ENCODE measurements around the gene KIAA0232.

The KIAA0232 gene

GRCh38 chr4:6760865-6761264 is 21.7 kb upstream of the KIAA0232 start:
- no peak overlapping the region for H3K27ac ChIP-seq (ENCODE audit: low read depth, low read length)
- peaks cover 5% of the 10 kb centered on the region for H3K27me3 ChIP-seq (ENCODE audit: control insufficient read depth, low read length)
- H3K79me2 ChIP-seq (ENCODE audit: control insufficient read depth, low read length): no peaks in the 10 kb centered on the region
- H3F3A ChIP-seq (ENCODE audit: control insufficient read depth, insufficient read depth): no peaks in the 10 kb centered on the region
- H3K4me3 ChIP-seq (ENCODE audit: low read length): no peak overlapping the region
- no peaks in the 10 kb centered on the region for H3K4me1 ChIP-seq (ENCODE audit: control insufficient read depth, low read length)
- no peaks in the 10 kb centered on the region for H3K36me3 ChIP-seq (ENCODE audit: control insufficient read depth, low read length)
- H3K4me2 ChIP-seq (ENCODE audit: low read length): no peak overlapping the region
- no peaks in the 10 kb centered on the region for H3K9me2 ChIP-seq (replicated peaks; ENCODE audit: control insufficient read depth, low read length)
- no peaks in the 10 kb centered on the region for H3K9me3 ChIP-seq (ENCODE audit: control insufficient read depth, insufficient read depth, low read length)
- TF ChIP-seq, protein P1, sequence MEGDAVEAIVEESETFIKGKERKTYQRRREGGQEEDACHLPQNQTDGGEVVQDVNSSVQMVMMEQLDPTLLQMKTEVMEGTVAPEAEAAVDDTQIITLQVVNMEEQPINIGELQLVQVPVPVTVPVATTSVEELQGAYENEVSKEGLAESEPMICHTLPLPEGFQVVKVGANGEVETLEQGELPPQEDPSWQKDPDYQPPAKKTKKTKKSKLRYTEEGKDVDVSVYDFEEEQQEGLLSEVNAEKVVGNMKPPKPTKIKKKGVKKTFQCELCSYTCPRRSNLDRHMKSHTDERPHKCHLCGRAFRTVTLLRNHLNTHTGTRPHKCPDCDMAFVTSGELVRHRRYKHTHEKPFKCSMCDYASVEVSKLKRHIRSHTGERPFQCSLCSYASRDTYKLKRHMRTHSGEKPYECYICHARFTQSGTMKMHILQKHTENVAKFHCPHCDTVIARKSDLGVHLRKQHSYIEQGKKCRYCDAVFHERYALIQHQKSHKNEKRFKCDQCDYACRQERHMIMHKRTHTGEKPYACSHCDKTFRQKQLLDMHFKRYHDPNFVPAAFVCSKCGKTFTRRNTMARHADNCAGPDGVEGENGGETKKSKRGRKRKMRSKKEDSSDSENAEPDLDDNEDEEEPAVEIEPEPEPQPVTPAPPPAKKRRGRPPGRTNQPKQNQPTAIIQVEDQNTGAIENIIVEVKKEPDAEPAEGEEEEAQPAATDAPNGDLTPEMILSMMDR (IDR thresholded peaks at IDR 0.05; ENCODE audit: low read depth, low read length, poor library complexity, severe bottlenecking): no peak
- no peak for TF ChIP-seq EZH2phosphoT487 (IDR thresholded peaks at IDR 0.05; ENCODE audit: borderline replicate concordance, low read length)
- H4K20me1 ChIP-seq (ENCODE audit: control insufficient read depth, insufficient read depth, low read depth, low read length): no peaks in the 10 kb centered on the region

DNA sequence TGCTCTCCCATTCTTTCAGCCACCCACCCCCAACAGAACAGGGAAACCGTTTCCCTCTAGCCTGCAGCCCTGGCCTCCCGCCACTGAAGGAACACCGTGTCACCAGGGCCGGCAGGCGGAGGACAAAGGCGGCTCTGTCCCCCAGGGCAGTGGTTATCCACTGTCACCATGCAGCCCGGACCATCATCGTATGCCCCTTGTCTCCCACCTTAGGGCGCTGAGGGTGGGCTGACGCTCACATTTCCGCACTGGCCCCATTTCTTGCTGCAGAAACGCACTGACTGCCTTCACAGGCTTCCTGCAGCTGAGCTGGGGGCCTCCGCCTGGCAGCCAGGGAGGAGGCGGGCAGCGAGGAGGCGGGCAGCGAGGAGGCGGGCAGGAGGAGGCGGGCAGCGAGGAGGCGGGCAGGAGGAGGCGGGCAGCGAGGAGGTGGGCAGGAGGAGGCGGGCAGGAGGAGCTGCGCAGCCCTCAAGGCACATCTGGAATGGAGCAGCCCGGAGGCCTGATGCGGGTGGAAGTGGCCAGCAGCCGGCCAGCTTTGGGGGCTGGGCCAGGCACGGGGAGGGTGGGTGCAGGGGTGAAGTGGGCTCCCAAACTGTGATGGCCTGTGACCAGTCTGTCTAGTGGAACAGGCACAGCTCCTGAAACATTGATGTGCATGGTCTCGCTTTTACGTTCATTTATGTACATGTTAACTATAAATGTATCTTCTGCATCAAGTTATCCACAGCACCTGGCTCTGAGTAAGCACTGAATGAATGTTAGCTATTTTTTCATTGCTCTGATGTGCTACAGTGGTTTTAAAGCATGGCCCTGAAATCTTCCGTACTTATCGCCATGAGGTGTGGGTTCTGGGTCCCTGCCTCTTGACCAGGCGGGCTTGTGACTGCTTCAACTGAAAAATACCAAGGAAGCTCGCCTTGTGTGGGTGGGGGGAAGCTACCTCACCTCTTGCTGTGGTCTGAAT is 20.6 kb upstream of the KIAA0232 start:
- peaks cover 12% of the 10 kb centered on the region for H3K27me3 ChIP-seq (ENCODE audit: control insufficient read depth, low read length)
- no peak for TF ChIP-seq EZH2phosphoT487 (IDR thresholded peaks at IDR 0.05; ENCODE audit: borderline replicate concordance, low read length)
- TF ChIP-seq, protein P1 (IDR thresholded peaks at IDR 0.05; ENCODE audit: low read depth, low read length, poor library complexity, severe bottlenecking): no peak
- H4K20me1 ChIP-seq (ENCODE audit: control insufficient read depth, insufficient read depth, low read depth, low read length): no peaks in the 10 kb centered on the region
- H3F3A ChIP-seq (ENCODE audit: control insufficient read depth, insufficient read depth): no peaks in the 10 kb centered on the region
- no peaks in the 10 kb centered on the region for H3K4me1 ChIP-seq (ENCODE audit: control insufficient read depth, low read length)
- no peak overlapping the region for H3K27ac ChIP-seq (ENCODE audit: low read depth, low read length)
- H3K36me3 ChIP-seq (ENCODE audit: control insufficient read depth, low read length): no peaks in the 10 kb centered on the region
- H3K9me2 ChIP-seq (replicated peaks; ENCODE audit: control insufficient read depth, low read length): no peaks in the 10 kb centered on the region
- H3K9me3 ChIP-seq (ENCODE audit: control insufficient read depth, insufficient read depth, low read length): no peaks in the 10 kb centered on the region
- no peak overlapping the region for H3K4me2 ChIP-seq (ENCODE audit: low read length)
- H3K4me3 ChIP-seq (ENCODE audit: low read length): no peak overlapping the region
- no peaks in the 10 kb centered on the region for H3K79me2 ChIP-seq (ENCODE audit: control insufficient read depth, low read length)

DNA sequence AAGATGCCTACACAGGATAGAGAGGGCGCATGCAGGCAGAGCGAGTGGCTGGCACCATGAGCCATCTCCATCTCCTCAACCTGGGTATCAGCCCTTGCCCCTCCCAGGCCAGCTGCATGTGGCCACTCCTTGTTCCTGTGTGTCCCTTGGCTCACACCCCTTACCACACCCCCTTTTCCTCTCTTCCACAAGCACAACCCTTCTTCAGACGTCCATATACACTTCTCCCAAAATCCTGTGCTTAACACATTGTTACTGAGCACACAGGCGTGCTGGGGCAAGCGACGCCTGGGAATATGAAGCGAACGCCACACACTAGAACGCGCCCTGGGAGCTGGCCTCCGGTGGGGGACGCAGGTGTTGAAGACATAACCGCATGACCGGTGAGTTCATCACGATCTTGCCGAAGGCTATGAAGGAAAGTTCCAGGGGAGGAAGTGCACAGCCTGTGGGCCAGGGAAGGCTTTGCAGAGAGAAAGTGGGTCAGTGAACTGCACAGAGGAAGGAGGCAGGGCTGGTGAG is 19.1 kb upstream of the KIAA0232 start:
- no peaks in the 10 kb centered on the region for H3F3A ChIP-seq (ENCODE audit: control insufficient read depth, insufficient read depth)
- no peak overlapping the region for H3K27ac ChIP-seq (ENCODE audit: low read depth, low read length)
- no peaks in the 10 kb centered on the region for H3K36me3 ChIP-seq (ENCODE audit: control insufficient read depth, low read length)
- H3K9me2 ChIP-seq (replicated peaks; ENCODE audit: control insufficient read depth, low read length): no peaks in the 10 kb centered on the region
- no peak overlapping the region for H3K4me3 ChIP-seq (ENCODE audit: low read length)
- no peaks in the 10 kb centered on the region for H3K79me2 ChIP-seq (ENCODE audit: control insufficient read depth, low read length)
- peaks cover 12% of the 10 kb centered on the region for H3K27me3 ChIP-seq (ENCODE audit: control insufficient read depth, low read length)
- TF ChIP-seq EZH2phosphoT487 (IDR thresholded peaks at IDR 0.05; ENCODE audit: borderline replicate concordance, low read length): no peak
- TF ChIP-seq, protein P1 (IDR thresholded peaks at IDR 0.05; ENCODE audit: low read depth, low read length, poor library complexity, severe bottlenecking): no peak
- no peak overlapping the region for H3K4me2 ChIP-seq (ENCODE audit: low read length)
- H3K4me1 ChIP-seq (ENCODE audit: control insufficient read depth, low read length): no peaks in the 10 kb centered on the region
- H4K20me1 ChIP-seq (ENCODE audit: control insufficient read depth, insufficient read depth, low read depth, low read length): no peaks in the 10 kb centered on the region
- no peaks in the 10 kb centered on the region for H3K9me3 ChIP-seq (ENCODE audit: control insufficient read depth, insufficient read depth, low read length)
